Lung (tissue), 12 donors: ENCODE results near the gene PTGES. TPM values are rescaled to one million over a fixed set of nuclear protein-coding genes. Genes with fewer than 3 reads are reported as not detected.

Experiments used
- ATAC-seq: fragments of 200-7000 bp; cut with Tn5 transposase; one replicate; pipeline ENCODE4 v1.9.1; 2020; ENCODE audit warnings: moderate number of reproducible peaks; ENCODE audit not compliant: insufficient read depth, low FRiP score
- DNase-seq, 3 donors: peaks; one replicate each; pipeline ENCODE4 v3.0.0-alpha.2; 2013 to 2017
- H3K27ac ChIP-seq, 2 donors: one replicate each; pipeline ENCODE4 v1.5.1; 2013; ENCODE audit warnings: mild to moderate bottlenecking in 2 of 2, moderate library complexity in 2 of 2, control low read depth in 1 of 2, inconsistent platforms in 1 of 2, low read depth in 1 of 2, low read length in 1 of 2
- H3K27me3 ChIP-seq, 3 donors: one replicate each; pipeline ENCODE4 v1.5.1; 2013; ENCODE audit warnings: low read length in 2 of 3; ENCODE audit not compliant: control insufficient read depth in 3 of 3, insufficient read depth in 3 of 3
- H3K36me3 ChIP-seq, 4 donors: one replicate each; pipeline ENCODE4 v1.5.1; 2013; ENCODE audit warnings: low read length in 4 of 4, mild to moderate bottlenecking in 1 of 4, moderate library complexity in 1 of 4; ENCODE audit not compliant: control insufficient read depth in 4 of 4, insufficient read depth in 4 of 4
- H3K4me1 ChIP-seq, 5 donors: one replicate each; pipeline ENCODE4 v1.5.1; 2013; ENCODE audit warnings: low read length in 5 of 5, mild to moderate bottlenecking in 2 of 5, moderate library complexity in 1 of 5; ENCODE audit not compliant: control insufficient read depth in 5 of 5, insufficient read depth in 5 of 5
- H3K4me3 ChIP-seq: one replicate; pipeline ENCODE4 v1.5.1; 2013; ENCODE audit warnings: mild to moderate bottlenecking, control low read depth, moderate library complexity
- H3K9ac ChIP-seq, 2 donors: one replicate each; pipeline ENCODE4 v1.5.1; 2013; ENCODE audit warnings: low read length in 2 of 2, control low read depth in 1 of 2; ENCODE audit not compliant: insufficient read depth in 1 of 2
- H3K9me3 ChIP-seq, 4 donors: one replicate each; pipeline ENCODE4 v1.5.1; 2013; ENCODE audit warnings: low read length in 3 of 4, mild to moderate bottlenecking in 1 of 4, moderate library complexity in 1 of 4; ENCODE audit not compliant: control insufficient read depth in 4 of 4, insufficient read depth in 3 of 4
- WGBS, 2 donors: extraction: QIAGEN DNeasy Blood & Tissue Kit; methylation state at CpG; one replicate each; pipeline ENCODE4 v1.1.7; 2013; 5-methylcytosine and 5-hydroxymethylcytosine counted together
- polyA plus RNA-seq, 2 donors: library from polyadenylated mRNA; stranded (reverse); fragments of 200-250 nt; gene quantifications; one replicate each; pipeline ENCODE4 v1.2.1, GENCODE V29; 2013
- total RNA-seq, 2 donors: library from RNA; depleted of rRNA in 1 of 2; stranded (reverse); fragments of >200 nt in 1 of 2; gene quantifications; one replicate each; pipeline ENCODE4 v1.2.1, GENCODE V29; 2014 to 2021
- TF ChIP-seq, protein P1 (sequence below): IDR thresholded peaks from 2 replicates; pipeline ENCODE4 v1.5.1; 2012; ENCODE audit warnings: mild to moderate bottlenecking; ENCODE audit errors: control extremely low read depth, extremely low read depth
- donor health status: control.
- donor health status: control.
- donor health status: Bipolar disorder and iron deficiency.
- donor health status: healthy.
- donor health status: DM: yes; HTN: yes; CAD: no.

Gene PTGES
- total and polyA plus RNA-seq, 4 donors = 8.0 to 19.8 (median 14.0) TPM

- ATAC-seq (peak; percentile 94), DNase-seq (peak; percentile 74 to 83 (median 81))
- Histone ChIP-seq H3K4me1 (no peaks in the 10 kb centered on the region), H3K9me3 (no peaks in the 10 kb centered on the region), H3K27ac (no peak overlapping the region), H3K4me3 (no peak overlapping the region), H3K9ac (no peak overlapping the region), H3K27me3 (peaks cover 0 to 2% (median 0%) of the 10 kb centered on the region in 3 donors), H3K36me3 (no peaks in the 10 kb centered on the region)
- 39 to 41% methylated on average over 14 of the region's 14 CpGs for WGBS, 2 donors
- TF ChIP-seq, protein P1, sequence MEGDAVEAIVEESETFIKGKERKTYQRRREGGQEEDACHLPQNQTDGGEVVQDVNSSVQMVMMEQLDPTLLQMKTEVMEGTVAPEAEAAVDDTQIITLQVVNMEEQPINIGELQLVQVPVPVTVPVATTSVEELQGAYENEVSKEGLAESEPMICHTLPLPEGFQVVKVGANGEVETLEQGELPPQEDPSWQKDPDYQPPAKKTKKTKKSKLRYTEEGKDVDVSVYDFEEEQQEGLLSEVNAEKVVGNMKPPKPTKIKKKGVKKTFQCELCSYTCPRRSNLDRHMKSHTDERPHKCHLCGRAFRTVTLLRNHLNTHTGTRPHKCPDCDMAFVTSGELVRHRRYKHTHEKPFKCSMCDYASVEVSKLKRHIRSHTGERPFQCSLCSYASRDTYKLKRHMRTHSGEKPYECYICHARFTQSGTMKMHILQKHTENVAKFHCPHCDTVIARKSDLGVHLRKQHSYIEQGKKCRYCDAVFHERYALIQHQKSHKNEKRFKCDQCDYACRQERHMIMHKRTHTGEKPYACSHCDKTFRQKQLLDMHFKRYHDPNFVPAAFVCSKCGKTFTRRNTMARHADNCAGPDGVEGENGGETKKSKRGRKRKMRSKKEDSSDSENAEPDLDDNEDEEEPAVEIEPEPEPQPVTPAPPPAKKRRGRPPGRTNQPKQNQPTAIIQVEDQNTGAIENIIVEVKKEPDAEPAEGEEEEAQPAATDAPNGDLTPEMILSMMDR = peak; percentile 95
These were observed 30.9 kb upstream of the PTGES start for GRCh38 chr9:129783516-129784361.

- H3K9ac ChIP-seq = no peak overlapping the region
- peaks cover 0 to 2% (median 0%) of the 10 kb centered on the region in 3 donors for H3K27me3 ChIP-seq
- H3K4me3 ChIP-seq = no peak overlapping the region
- ATAC-seq (no peak), DNase-seq (no peak)
- peaks cover 0 to 8% (median 2%) of the 10 kb centered on the region in 5 donors for H3K4me1 ChIP-seq
- H3K36me3 ChIP-seq = no peaks in the 10 kb centered on the region
- WGBS, 2 donors = 79 to 91% methylated on average over 5 of the region's 5 CpGs
- no peaks in the 10 kb centered on the region for H3K9me3 ChIP-seq
- TF ChIP-seq, protein P1 = no peak
- H3K27ac ChIP-seq = no peak overlapping the region
These were observed 29.1 kb upstream of the PTGES start for GRCh38 chr9:129781981-129782380.

DNA sequence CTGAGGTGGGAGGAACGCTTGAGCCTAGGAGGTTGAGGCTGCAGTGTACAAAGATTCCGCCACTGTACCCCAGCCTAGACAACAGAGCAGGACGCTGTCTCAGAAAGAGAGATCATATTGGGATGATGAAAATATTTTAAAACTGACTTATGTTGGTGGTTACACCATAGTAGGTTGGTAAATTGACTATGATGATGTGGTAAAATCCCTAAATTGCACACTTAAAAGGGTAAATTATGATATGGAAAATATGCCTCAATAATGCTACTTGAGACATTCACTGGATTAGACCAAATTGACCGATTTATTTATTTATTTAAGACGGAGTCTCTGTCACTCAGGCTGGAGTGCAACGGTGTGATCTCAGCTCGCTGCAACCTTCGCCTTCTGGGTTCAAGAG is 28.3 kb upstream of the PTGES start:
- no peaks in the 10 kb centered on the region for H3K36me3 ChIP-seq
- 74 to 80% methylated on average over 8 of the region's 8 CpGs for WGBS, 2 donors
- TF ChIP-seq, protein P1 = no peak
- H3K27ac ChIP-seq = no peak overlapping the region
- no peak for DNase-seq
- no peak overlapping the region for H3K9ac ChIP-seq
- no peaks in the 10 kb centered on the region for H3K9me3 ChIP-seq
- H3K27me3 ChIP-seq = peaks cover 0 to 2% (median 0%) of the 10 kb centered on the region in 3 donors
- peaks cover 0 to 14% (median 2%) of the 10 kb centered on the region in 5 donors for H3K4me1 ChIP-seq
- no peak overlapping the region for H3K4me3 ChIP-seq
- no peak for ATAC-seq
